ENCODE measurements around the gene TAP2.

- TF ChIP-seq YY1 (IDR thresholded peaks at IDR 0.05; ENCODE audit: insufficient read depth, insufficient read length) (no peak), SUZ12 (IDR thresholded peaks at IDR 0.05; ENCODE audit: extremely low read depth, insufficient read depth, insufficient read length) (no peak)
Measured at GRCh38 chr6:32844839-32845383, 6.4 kb upstream of the TAP2 start.

Measured in NT2/D1 (cell line).